ENCODE results near the gene RFC1.
"Not testable (repeated sequence)": the region's sequence is repeated elsewhere in the genome, so short reads cannot be mapped to it uniquely, and the experiment has no call there.

The RFC1 gene

GRCh38 chr4:39365830-39366771 lies at the start of gene RFC1:
Gene RFC1, minus strand, starts transcription at chr4:39366362. Its CDS starts 121 bp downstream, at chr4:39366241.
- peak; percentile 92 to 96 for DNase-seq

GRCh38 chr4:39415678-39416283 lies 49.6 kb upstream of the RFC1 start:
- DNase-seq, result no peak

GRCh38 chr4:39411561-39411960 lies 45.4 kb upstream of the RFC1 start:
- DNase-seq, result not testable (repeated sequence)

- DNase-seq, result no peak
Measured at GRCh38 chr4:39410415-39410814, 44.3 kb upstream of the RFC1 start.

- no peak for DNase-seq
Measured at GRCh38 chr4:39407584-39407885, 41.4 kb upstream of the RFC1 start.

GRCh38 chr4:39406763-39407583 lies 40.8 kb upstream of the RFC1 start, which contains the start of gene KLB:
Gene KLB, plus strand, starts transcription at chr4:39406930. Its CDS starts 20 bp downstream, at chr4:39406950.
- DNase-seq, result no peak

GRCh38 chr4:39401640-39402039 lies 35.5 kb upstream of the RFC1 start:
- not testable (repeated sequence) for DNase-seq

GRCh38 chr4:39394706-39395105 lies 28.5 kb upstream of the RFC1 start:
- no peak for DNase-seq

- no peak for DNase-seq
Measured at GRCh38 chr4:39390603-39391002, 24.4 kb upstream of the RFC1 start.

- DNase-seq, result no peak
Measured at GRCh38 chr4:39384563-39384962, 18.4 kb upstream of the RFC1 start.

GRCh38 chr4:39383690-39384089 lies 17.5 kb upstream of the RFC1 start:
- no peak for DNase-seq

GRCh38 chr4:39375478-39375877 lies 9.3 kb upstream of the RFC1 start:
- no peak for DNase-seq

GRCh38 chr4:39371209-39371608 lies 5.0 kb upstream of the RFC1 start:
- DNase-seq, result not testable (repeated sequence)

- DNase-seq, result no peak
Measured at GRCh38 chr4:39369301-39369700, 3.1 kb upstream of the RFC1 start.

GRCh38 chr4:39367166-39367565 lies 1.0 kb upstream of the RFC1 start:
- no peak for DNase-seq

- DNase-seq, result no peak
Measured at GRCh38 chr4:39365360-39365759, 802 bp downstream of the RFC1 start.

- no peak for DNase-seq
Measured at GRCh38 chr4:39363773-39364393, 2.3 kb downstream of the RFC1 start.

- DNase-seq, result no peak
Measured at GRCh38 chr4:39362827-39363226, 3.3 kb downstream of the RFC1 start.

- not testable (repeated sequence) for DNase-seq
Measured at GRCh38 chr4:39360611-39361010, 5.6 kb downstream of the RFC1 start.

- DNase-seq, result no peak
Measured at GRCh38 chr4:39357002-39357401, 9.2 kb downstream of the RFC1 start.

- DNase-seq, result no peak
Measured at GRCh38 chr4:39354254-39354552, 12.0 kb downstream of the RFC1 start.

GRCh38 chr4:39353478-39354253 lies 12.5 kb downstream of the RFC1 start:
- peak in 1 of 2 experiments; percentile 31 for DNase-seq
